Right kidney (tissue), 9 donors: ENCODE data around the gene PDE6H.

Experiments used
- DNase-seq: peaks from one replicate; pipeline ENCODE4 v3.0.0-alpha.2; 2016
- long read RNA-seq, 8 donors: transcript quantifications; one replicate each; lab custom pipeline, GENCODE V29; 2026

PDE6H gene
- long read RNA-seq, donor 1, result 0 reads
- long read RNA-seq, donor 2, result 0 reads
- long read RNA-seq, donor 3, result 0 reads
- long read RNA-seq, donor 4, result 0 reads
- long read RNA-seq, donor 5, result 0 reads
- long read RNA-seq, donor 6, result 0 reads
- long read RNA-seq, donor 7, result 0 reads
- long read RNA-seq, donor 8, result 0 reads

- DNase-seq, result no peak
These were observed at the start of gene PDE6H for GRCh38 chr12:14972816-14973215. Gene PDE6H (plus strand): TSS chr12:14973042. CDS start chr12:14978013, 4,971 bp downstream.

- DNase-seq, result no peak
These were observed 48.9 kb upstream of the PDE6H start for GRCh38 chr12:14923944-14924343.

GRCh38 chr12:14924541-14924940, 48.3 kb upstream of the PDE6H start:
- no peak for DNase-seq

GRCh38 chr12:14927267-14927666, 45.6 kb upstream of the PDE6H start:
- no peak for DNase-seq

- peak; percentile 52 for DNase-seq
These were observed 43.9 kb upstream of the PDE6H start for GRCh38 chr12:14928931-14929330.

- DNase-seq, result no peak
These were observed 42.5 kb upstream of the PDE6H start for GRCh38 chr12:14930299-14930698.

GRCh38 chr12:14931359-14931758, 41.5 kb upstream of the PDE6H start:
- no peak for DNase-seq

GRCh38 chr12:14931791-14932560, 40.9 kb upstream of the PDE6H start:
- no peak for DNase-seq

GRCh38 chr12:14934511-14934910, 38.3 kb upstream of the PDE6H start:
- DNase-seq, result no peak

GRCh38 chr12:14935031-14935430, 37.8 kb upstream of the PDE6H start:
- DNase-seq, result peak; percentile 31

GRCh38 chr12:14936224-14936861, 36.5 kb upstream of the PDE6H start:
- DNase-seq, result no peak

GRCh38 chr12:14937014-14937413, 35.8 kb upstream of the PDE6H start:
- DNase-seq, result no peak

GRCh38 chr12:14937689-14938088, 35.2 kb upstream of the PDE6H start:
- no peak for DNase-seq

GRCh38 chr12:14938301-14938700, 34.5 kb upstream of the PDE6H start, which contains the start of gene ERP27:
Gene ERP27 (minus strand): TSS chr12:14938537. CDS start chr12:14938508, 29 bp downstream.
- no peak for DNase-seq

- no peak for DNase-seq
These were observed 31.5 kb upstream of the PDE6H start for GRCh38 chr12:14941369-14941768.

- DNase-seq, result no peak
These were observed 30.5 kb upstream of the PDE6H start for GRCh38 chr12:14942196-14942931.

GRCh38 chr12:14946162-14946561, 26.7 kb upstream of the PDE6H start:
- no peak for DNase-seq

- DNase-seq, result no peak
These were observed 26.0 kb upstream of the PDE6H start for GRCh38 chr12:14946861-14947260.

GRCh38 chr12:14948672-14949071, 24.2 kb upstream of the PDE6H start:
- DNase-seq, result peak; percentile 57

GRCh38 chr12:14949631-14950030, 23.2 kb upstream of the PDE6H start:
- no peak for DNase-seq

GRCh38 chr12:14950421-14950820, 22.4 kb upstream of the PDE6H start:
- DNase-seq, result no peak

GRCh38 chr12:14950982-14951746, 21.7 kb upstream of the PDE6H start:
- no peak for DNase-seq
